Measurements from ENCODE around the gene SLC27A4. TPM values are rescaled to one million over a fixed set of nuclear protein-coding genes. Genes with fewer than 3 reads are reported as not detected.

The SLC27A4 gene
- total RNA-seq, 2 donors from 2014 or later = 22.4 to 25.0 TPM

- Histone ChIP-seq H3K9me3 (ENCODE audit: control insufficient read depth, low read length) (no peaks in the 10 kb centered on the region), H3K4me1 (ENCODE audit: control insufficient read depth, insufficient read depth, low read length) (no peaks in the 10 kb centered on the region), H3K36me3 (ENCODE audit: control insufficient read depth, insufficient read depth, low read length) (peaks cover 32% of the 10 kb centered on the region), H3K27ac (ENCODE audit: low read depth, low read length) (no peak overlapping the region), H3K9ac (ENCODE audit: extremely low read depth, low read length, poor library complexity, severe bottlenecking) (no peak overlapping the region), H3K27me3 (ENCODE audit: control insufficient read depth, insufficient read depth, low read length, poor library complexity, severe bottlenecking) (no peaks in the 10 kb centered on the region), H3K4me3 (ENCODE audit: low read length) (peak overlapping the region; percentile 86)
- peak; percentile 93 for DNase-seq
- Mint-ChIP-seq H3K9me3 (no peaks in the 10 kb centered on the region), H3K4me1 (peaks cover 3% of the 10 kb centered on the region), H3K36me3 (ENCODE audit: low read depth) (peaks cover 22% of the 10 kb centered on the region), H3K4me3 (peak overlapping the region; percentile 77), H3K27me3 (ENCODE audit: insufficient read depth) (no peaks in the 10 kb centered on the region), H3K27ac (peak overlapping the region; percentile 11)
- WGBS, 2 experiments (ENCODE audit: insufficient coverage in 1 of 2, insufficient read length in 1 of 2) = 29 to 43% methylated on average over 9 to 13 of the region's 13 CpGs
- peak; percentile 80 for TF ChIP-seq CTCF (conservative IDR thresholded peaks at IDR 0.05)
These were observed 1.1 kb downstream of the SLC27A4 start for GRCh38 chr9:128341435-128341849.

GRCh38 chr9:128342971-128343680 is 2.8 kb downstream of the SLC27A4 start:
- H3K27ac ChIP-seq (ENCODE audit: low read depth, low read length) = no peak overlapping the region
- Mint-ChIP-seq H3K27ac (no peak overlapping the region), H3K9me3 (no peaks in the 10 kb centered on the region), H3K36me3 (ENCODE audit: low read depth) (peaks cover 26% of the 10 kb centered on the region), H3K27me3 (ENCODE audit: insufficient read depth) (no peaks in the 10 kb centered on the region), H3K4me3 (no peak overlapping the region), H3K4me1 (peaks cover 3% of the 10 kb centered on the region)
- no peak overlapping the region for H3K9ac ChIP-seq (ENCODE audit: extremely low read depth, low read length, poor library complexity, severe bottlenecking)
- no peak for DNase-seq
- H3K9me3 ChIP-seq (ENCODE audit: control insufficient read depth, low read length) = no peaks in the 10 kb centered on the region
- no peak for TF ChIP-seq CTCF (conservative IDR thresholded peaks at IDR 0.05)
- H3K36me3 ChIP-seq (ENCODE audit: control insufficient read depth, insufficient read depth, low read length) = peaks cover 36% of the 10 kb centered on the region
- H3K4me3 ChIP-seq (ENCODE audit: low read length) = no peak overlapping the region
- H3K4me1 ChIP-seq (ENCODE audit: control insufficient read depth, insufficient read depth, low read length) = no peaks in the 10 kb centered on the region
- WGBS, 2 experiments (ENCODE audit: insufficient coverage in 1 of 2, insufficient read length in 1 of 2) = 92 to 93% methylated on average over 6 to 8 of the region's 8 CpGs
- H3K27me3 ChIP-seq (ENCODE audit: control insufficient read depth, insufficient read depth, low read length, poor library complexity, severe bottlenecking) = no peaks in the 10 kb centered on the region

- Mint-ChIP-seq H3K36me3 (ENCODE audit: low read depth) (peaks cover 30% of the 10 kb centered on the region), H3K27ac (no peak overlapping the region), H3K9me3 (no peaks in the 10 kb centered on the region), H3K27me3 (ENCODE audit: insufficient read depth) (no peaks in the 10 kb centered on the region), H3K4me3 (no peak overlapping the region), H3K4me1 (peaks cover 3% of the 10 kb centered on the region)
- Histone ChIP-seq H3K36me3 (ENCODE audit: control insufficient read depth, insufficient read depth, low read length) (peaks cover 36% of the 10 kb centered on the region), H3K4me1 (ENCODE audit: control insufficient read depth, insufficient read depth, low read length) (no peaks in the 10 kb centered on the region), H3K9ac (ENCODE audit: extremely low read depth, low read length, poor library complexity, severe bottlenecking) (no peak overlapping the region), H3K27me3 (ENCODE audit: control insufficient read depth, insufficient read depth, low read length, poor library complexity, severe bottlenecking) (no peaks in the 10 kb centered on the region), H3K9me3 (ENCODE audit: control insufficient read depth, low read length) (no peaks in the 10 kb centered on the region), H3K27ac (ENCODE audit: low read depth, low read length) (no peak overlapping the region), H3K4me3 (ENCODE audit: low read length) (no peak overlapping the region)
- DNase-seq = no peak
- 93 to 100% methylated on average over 4 of the region's 4 CpGs for WGBS, 2 experiments (ENCODE audit: insufficient coverage in 1 of 2, insufficient read length in 1 of 2)
- TF ChIP-seq CTCF (conservative IDR thresholded peaks at IDR 0.05) = no peak
These were observed 3.5 kb downstream of the SLC27A4 start for GRCh38 chr9:128343855-128344254.
